Sigmoid colon (tissue), 4 donors: ENCODE results near the gene ZFHX3.

Experiments used
- EP300 ChIP-seq, 4 donors: sonication (generic); formaldehyde crosslinking; IDR thresholded peaks; one replicate each; pipeline ENCODE4 v1.6.1; 2017; ENCODE audit warnings: antibody characterized with exemption in 4 of 4
- POLR2AphosphoS5 ChIP-seq, 4 donors: sonication (generic); formaldehyde crosslinking; IDR thresholded peaks; one replicate each; pipeline ENCODE4 v1.6.1; 2017; ENCODE audit warnings: antibody characterized with exemption in 4 of 4

GRCh38 chr16:72864130-72864833, 183.6 kb downstream of the ZFHX3 start:
- TF ChIP-seq POLR2AphosphoS5 (IDR thresholded peaks at IDR 0.05): no peak
- no peak for TF ChIP-seq EP300 (IDR thresholded peaks at IDR 0.05)
